ENCODE measurements around the gene PROM1.

DNA sequence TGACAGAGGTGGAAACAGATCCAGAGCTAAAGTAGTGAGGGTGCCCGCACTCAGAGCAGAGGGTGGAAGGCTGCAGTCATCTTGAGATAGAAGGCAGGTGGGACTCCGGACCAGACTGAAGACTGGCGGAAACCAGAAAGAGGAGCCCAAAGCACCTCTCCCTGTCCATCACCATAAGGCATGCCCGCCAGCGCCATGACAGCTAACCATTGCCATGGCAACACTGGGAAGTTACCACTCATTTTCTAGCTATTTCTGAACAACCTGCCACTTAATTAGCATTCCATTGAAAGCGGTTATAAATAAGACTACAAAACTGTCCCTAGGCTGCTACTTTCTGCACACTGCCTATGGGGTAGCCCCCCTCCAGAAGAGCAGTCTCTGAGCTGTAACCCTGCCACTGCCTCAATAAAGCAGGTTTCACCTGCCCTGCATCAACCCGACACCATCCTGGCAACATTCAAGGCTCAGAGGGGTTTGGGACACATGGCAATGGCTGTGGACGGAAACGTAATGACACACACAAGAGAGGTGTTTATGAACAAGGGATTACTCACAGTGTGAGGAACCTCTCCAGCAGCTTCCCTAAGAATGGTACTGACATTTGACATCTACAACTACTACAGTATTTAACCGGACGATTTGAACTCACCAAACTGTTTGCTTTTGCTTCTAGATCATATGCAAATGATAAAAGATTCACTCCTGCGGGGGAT, 93.1 kb downstream of the PROM1 start:
- TF ChIP-seq EZH2 (IDR thresholded peaks at IDR 0.05; ENCODE audit: low read length, unreplicated experiment) (no peak), EZH2phosphoT487 (IDR thresholded peaks at IDR 0.05; ENCODE audit: borderline replicate concordance, low read length) (no peak)
- TF ChIP-seq, protein P1, sequence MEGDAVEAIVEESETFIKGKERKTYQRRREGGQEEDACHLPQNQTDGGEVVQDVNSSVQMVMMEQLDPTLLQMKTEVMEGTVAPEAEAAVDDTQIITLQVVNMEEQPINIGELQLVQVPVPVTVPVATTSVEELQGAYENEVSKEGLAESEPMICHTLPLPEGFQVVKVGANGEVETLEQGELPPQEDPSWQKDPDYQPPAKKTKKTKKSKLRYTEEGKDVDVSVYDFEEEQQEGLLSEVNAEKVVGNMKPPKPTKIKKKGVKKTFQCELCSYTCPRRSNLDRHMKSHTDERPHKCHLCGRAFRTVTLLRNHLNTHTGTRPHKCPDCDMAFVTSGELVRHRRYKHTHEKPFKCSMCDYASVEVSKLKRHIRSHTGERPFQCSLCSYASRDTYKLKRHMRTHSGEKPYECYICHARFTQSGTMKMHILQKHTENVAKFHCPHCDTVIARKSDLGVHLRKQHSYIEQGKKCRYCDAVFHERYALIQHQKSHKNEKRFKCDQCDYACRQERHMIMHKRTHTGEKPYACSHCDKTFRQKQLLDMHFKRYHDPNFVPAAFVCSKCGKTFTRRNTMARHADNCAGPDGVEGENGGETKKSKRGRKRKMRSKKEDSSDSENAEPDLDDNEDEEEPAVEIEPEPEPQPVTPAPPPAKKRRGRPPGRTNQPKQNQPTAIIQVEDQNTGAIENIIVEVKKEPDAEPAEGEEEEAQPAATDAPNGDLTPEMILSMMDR (conservative IDR thresholded peaks at IDR 0.05; ENCODE audit: low read depth, low read length) = no peak
